GM23338 (cell line): ENCODE data around the gene SLC4A2. TPM values are rescaled to one million over a fixed set of nuclear protein-coding genes. Genes with fewer than 3 reads are reported as not detected.

Source experiments
- ATAC-seq: fragments of 200-7000 bp; cut with Tn5 transposase; 3 replicates; pipeline ENCODE4 v1.9.1; 2020
- DNase-seq: peaks from one replicate; pipeline ENCODE4 v3.0.0-alpha.2; 2015; ENCODE audit warnings: low spot score
- H2AFZ ChIP-seq: fragments of 200-600 bp; sonication (generic); 2 replicates; pipeline ENCODE4 v1.8.0; 2016; ENCODE audit warnings: antibody characterized with exemption, mild to moderate bottlenecking, moderate library complexity
- H3F3A ChIP-seq: fragments of 200-600 bp; sonication (generic); replicated peaks from 2 replicates; pipeline ENCODE4 v1.8.0; 2017; ENCODE audit warnings: antibody characterized with exemption, mixed run types, low read depth
- H3K27ac ChIP-seq: fragments of 200-600 bp; sonication (generic); 2 replicates; pipeline ENCODE4 v1.6.1; 2016; ENCODE audit warnings: low read depth
- H3K27me3 ChIP-seq: fragments of 200-600 bp; sonication (generic); 2 replicates; pipeline ENCODE4 v1.8.0; 2016; ENCODE audit warnings: mild to moderate bottlenecking, mixed run types, moderate library complexity; ENCODE audit not compliant: insufficient read depth
- H3K36me3 ChIP-seq: fragments of 200-600 bp; sonication (generic); 2 replicates; pipeline ENCODE4 v1.8.0; 2016; ENCODE audit warnings: mild to moderate bottlenecking; ENCODE audit not compliant: insufficient read depth
- H3K4me1 ChIP-seq: fragments of 200-600 bp; sonication (generic); 2 replicates; pipeline ENCODE4 v1.8.0; 2016; ENCODE audit warnings: mild to moderate bottlenecking, moderate library complexity; ENCODE audit not compliant: insufficient read depth
- H3K4me2 ChIP-seq: fragments of 200-600 bp; sonication (generic); 2 replicates; pipeline ENCODE4 v1.7.1; 2017; ENCODE audit warnings: mixed run types
- H3K4me3 ChIP-seq: fragments of 200-600 bp; sonication (generic); 2 replicates; pipeline ENCODE4 v1.6.1; 2016; ENCODE audit warnings: mixed run types
- H3K79me2 ChIP-seq: fragments of 200-600 bp; sonication (generic); replicated peaks from 2 replicates; pipeline ENCODE4 v1.8.0; 2017; ENCODE audit warnings: mild to moderate bottlenecking; ENCODE audit not compliant: insufficient read depth
- H3K9me2 ChIP-seq: fragments of 200-600 bp; sonication (generic); 2 replicates; pipeline ENCODE4 v1.8.0; 2017; ENCODE audit not compliant: insufficient read depth
- H4K20me1 ChIP-seq: fragments of 200-600 bp; sonication (generic); replicated peaks from 2 replicates; pipeline ENCODE4 v1.8.0; 2017; ENCODE audit warnings: mild to moderate bottlenecking; ENCODE audit not compliant: insufficient read depth
- H3K27ac Mint-ChIP-seq: 2 replicates; pipeline ENCODE4 v1.8.0; 2020; ENCODE audit warnings: inconsistent platforms, mild to moderate bottlenecking, moderate library complexity, mixed read lengths
- H3K27me3 Mint-ChIP-seq: 3 replicates; pipeline ENCODE4 v1.8.0; 2022; ENCODE audit warnings: low read depth, mild to moderate bottlenecking, moderate library complexity, mixed read lengths, inconsistent platforms; ENCODE audit not compliant: insufficient read depth, poor library complexity
- H3K36me3 Mint-ChIP-seq: 3 replicates; pipeline ENCODE4 v1.8.0; 2021; ENCODE audit warnings: low read depth, mild to moderate bottlenecking, inconsistent platforms, moderate library complexity, mixed read lengths
- H3K4me1 Mint-ChIP-seq: 3 replicates; pipeline ENCODE4 v1.8.0; 2020; ENCODE audit warnings: mild to moderate bottlenecking, inconsistent platforms, mixed read lengths
- H3K4me3 Mint-ChIP-seq: 3 replicates; pipeline ENCODE4 v1.8.0; 2021; ENCODE audit warnings: moderate library complexity, mild to moderate bottlenecking, inconsistent platforms, mixed read lengths
- H3K9me3 Mint-ChIP-seq: 3 replicates; pipeline ENCODE4 v1.8.0; 2020; ENCODE audit warnings: moderate library complexity, mild to moderate bottlenecking, inconsistent platforms, mixed read lengths
- CREB1 ChIP-seq: fragments of 250-450 bp; sonication (Bioruptor Pico); IDR thresholded peaks from 2 replicates; pipeline ENCODE4 v1.5.0; 2020; ENCODE audit warnings: low read depth, mild to moderate bottlenecking, moderate library complexity
- ETS1 ChIP-seq: IDR thresholded peaks from 2 replicates; pipeline ENCODE4 v1.6.1; 2016; ENCODE audit warnings: antibody characterized with exemption
- EZH2 ChIP-seq: fragments of 200-600 bp; sonication (generic); IDR thresholded peaks from one replicate; pipeline ENCODE4 v1.8.0; 2017; ENCODE audit warnings: antibody characterized with exemption, mild to moderate bottlenecking, low read depth; ENCODE audit not compliant: unreplicated experiment
- EZH2phosphoT487 ChIP-seq: fragments of 200-600 bp; sonication (generic); IDR thresholded peaks from one replicate; pipeline ENCODE4 v1.8.1; 2018; ENCODE audit warnings: antibody characterized with exemption; ENCODE audit not compliant: unreplicated experiment
- JUNB ChIP-seq: IDR thresholded peaks from one replicate; pipeline ENCODE4 v1.6.1; 2016; ENCODE audit warnings: antibody characterized with exemption; ENCODE audit not compliant: unreplicated experiment
- POLR2AphosphoS5 ChIP-seq: IDR thresholded peaks from 2 replicates; pipeline ENCODE4 v1.6.1; 2016; ENCODE audit warnings: antibody characterized with exemption, low read depth
- REST ChIP-seq: IDR thresholded peaks from one replicate; pipeline ENCODE4 v1.6.1; 2018; ENCODE audit warnings: antibody characterized with exemption; ENCODE audit not compliant: unreplicated experiment
- ZNF114 ChIP-seq: fragments of 250-450 bp; sonication (Bioruptor Pico); IDR thresholded peaks from 2 replicates; pipeline ENCODE4 v1.5.0; 2020; ENCODE audit warnings: mild to moderate bottlenecking, moderate library complexity
- polyA plus RNA-seq: library from polyadenylated mRNA; unstranded; fragments of >200 nt; fragmentation: Nextera tagmentation; extraction: Ambion mirVana; gene quantifications from 2 replicates; pipeline ENCODE4 v1.2.1, GENCODE V29; 2016
- total RNA-seq: library from RNA; depleted of rRNA; stranded (reverse); fragments of >200 nt; shearing (Covaris generic); gene quantifications from 2 replicates; pipeline ENCODE4 v1.2.3, GENCODE V29; 2014
- TF ChIP-seq, protein P1 (sequence below), 2 experiments: fragments of 200-600 bp in 1 of 2; sonication (generic) in 1 of 2; conservative IDR thresholded peaks; 2 replicates each; pipeline versions ENCODE4 v1.5.1 to v1.6.1; 2016 to 2017; ENCODE audit warnings: antibody characterized with exemption in 2 of 2, low read depth in 2 of 2, mild to moderate bottlenecking in 2 of 2, moderate library complexity in 1 of 2
- TF ChIP-seq, protein P2 (sequence below): fragments of 250-450 bp; sonication (Bioruptor Pico); IDR thresholded peaks from 2 replicates; pipeline ENCODE4 v1.5.0; 2020; ENCODE audit warnings: mild to moderate bottlenecking, moderate library complexity

Gene SLC4A2
- total and polyA plus RNA-seq, 2 experiments from 2014 or later, result 64.8 to 106 TPM

- TF ChIP-seq, protein P1, sequence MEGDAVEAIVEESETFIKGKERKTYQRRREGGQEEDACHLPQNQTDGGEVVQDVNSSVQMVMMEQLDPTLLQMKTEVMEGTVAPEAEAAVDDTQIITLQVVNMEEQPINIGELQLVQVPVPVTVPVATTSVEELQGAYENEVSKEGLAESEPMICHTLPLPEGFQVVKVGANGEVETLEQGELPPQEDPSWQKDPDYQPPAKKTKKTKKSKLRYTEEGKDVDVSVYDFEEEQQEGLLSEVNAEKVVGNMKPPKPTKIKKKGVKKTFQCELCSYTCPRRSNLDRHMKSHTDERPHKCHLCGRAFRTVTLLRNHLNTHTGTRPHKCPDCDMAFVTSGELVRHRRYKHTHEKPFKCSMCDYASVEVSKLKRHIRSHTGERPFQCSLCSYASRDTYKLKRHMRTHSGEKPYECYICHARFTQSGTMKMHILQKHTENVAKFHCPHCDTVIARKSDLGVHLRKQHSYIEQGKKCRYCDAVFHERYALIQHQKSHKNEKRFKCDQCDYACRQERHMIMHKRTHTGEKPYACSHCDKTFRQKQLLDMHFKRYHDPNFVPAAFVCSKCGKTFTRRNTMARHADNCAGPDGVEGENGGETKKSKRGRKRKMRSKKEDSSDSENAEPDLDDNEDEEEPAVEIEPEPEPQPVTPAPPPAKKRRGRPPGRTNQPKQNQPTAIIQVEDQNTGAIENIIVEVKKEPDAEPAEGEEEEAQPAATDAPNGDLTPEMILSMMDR (conservative IDR thresholded peaks at IDR 0.05; ENCODE audit: low read depth in 2 of 2), result no peak
- TF ChIP-seq EZH2phosphoT487, result no peak
- TF ChIP-seq, protein P2, sequence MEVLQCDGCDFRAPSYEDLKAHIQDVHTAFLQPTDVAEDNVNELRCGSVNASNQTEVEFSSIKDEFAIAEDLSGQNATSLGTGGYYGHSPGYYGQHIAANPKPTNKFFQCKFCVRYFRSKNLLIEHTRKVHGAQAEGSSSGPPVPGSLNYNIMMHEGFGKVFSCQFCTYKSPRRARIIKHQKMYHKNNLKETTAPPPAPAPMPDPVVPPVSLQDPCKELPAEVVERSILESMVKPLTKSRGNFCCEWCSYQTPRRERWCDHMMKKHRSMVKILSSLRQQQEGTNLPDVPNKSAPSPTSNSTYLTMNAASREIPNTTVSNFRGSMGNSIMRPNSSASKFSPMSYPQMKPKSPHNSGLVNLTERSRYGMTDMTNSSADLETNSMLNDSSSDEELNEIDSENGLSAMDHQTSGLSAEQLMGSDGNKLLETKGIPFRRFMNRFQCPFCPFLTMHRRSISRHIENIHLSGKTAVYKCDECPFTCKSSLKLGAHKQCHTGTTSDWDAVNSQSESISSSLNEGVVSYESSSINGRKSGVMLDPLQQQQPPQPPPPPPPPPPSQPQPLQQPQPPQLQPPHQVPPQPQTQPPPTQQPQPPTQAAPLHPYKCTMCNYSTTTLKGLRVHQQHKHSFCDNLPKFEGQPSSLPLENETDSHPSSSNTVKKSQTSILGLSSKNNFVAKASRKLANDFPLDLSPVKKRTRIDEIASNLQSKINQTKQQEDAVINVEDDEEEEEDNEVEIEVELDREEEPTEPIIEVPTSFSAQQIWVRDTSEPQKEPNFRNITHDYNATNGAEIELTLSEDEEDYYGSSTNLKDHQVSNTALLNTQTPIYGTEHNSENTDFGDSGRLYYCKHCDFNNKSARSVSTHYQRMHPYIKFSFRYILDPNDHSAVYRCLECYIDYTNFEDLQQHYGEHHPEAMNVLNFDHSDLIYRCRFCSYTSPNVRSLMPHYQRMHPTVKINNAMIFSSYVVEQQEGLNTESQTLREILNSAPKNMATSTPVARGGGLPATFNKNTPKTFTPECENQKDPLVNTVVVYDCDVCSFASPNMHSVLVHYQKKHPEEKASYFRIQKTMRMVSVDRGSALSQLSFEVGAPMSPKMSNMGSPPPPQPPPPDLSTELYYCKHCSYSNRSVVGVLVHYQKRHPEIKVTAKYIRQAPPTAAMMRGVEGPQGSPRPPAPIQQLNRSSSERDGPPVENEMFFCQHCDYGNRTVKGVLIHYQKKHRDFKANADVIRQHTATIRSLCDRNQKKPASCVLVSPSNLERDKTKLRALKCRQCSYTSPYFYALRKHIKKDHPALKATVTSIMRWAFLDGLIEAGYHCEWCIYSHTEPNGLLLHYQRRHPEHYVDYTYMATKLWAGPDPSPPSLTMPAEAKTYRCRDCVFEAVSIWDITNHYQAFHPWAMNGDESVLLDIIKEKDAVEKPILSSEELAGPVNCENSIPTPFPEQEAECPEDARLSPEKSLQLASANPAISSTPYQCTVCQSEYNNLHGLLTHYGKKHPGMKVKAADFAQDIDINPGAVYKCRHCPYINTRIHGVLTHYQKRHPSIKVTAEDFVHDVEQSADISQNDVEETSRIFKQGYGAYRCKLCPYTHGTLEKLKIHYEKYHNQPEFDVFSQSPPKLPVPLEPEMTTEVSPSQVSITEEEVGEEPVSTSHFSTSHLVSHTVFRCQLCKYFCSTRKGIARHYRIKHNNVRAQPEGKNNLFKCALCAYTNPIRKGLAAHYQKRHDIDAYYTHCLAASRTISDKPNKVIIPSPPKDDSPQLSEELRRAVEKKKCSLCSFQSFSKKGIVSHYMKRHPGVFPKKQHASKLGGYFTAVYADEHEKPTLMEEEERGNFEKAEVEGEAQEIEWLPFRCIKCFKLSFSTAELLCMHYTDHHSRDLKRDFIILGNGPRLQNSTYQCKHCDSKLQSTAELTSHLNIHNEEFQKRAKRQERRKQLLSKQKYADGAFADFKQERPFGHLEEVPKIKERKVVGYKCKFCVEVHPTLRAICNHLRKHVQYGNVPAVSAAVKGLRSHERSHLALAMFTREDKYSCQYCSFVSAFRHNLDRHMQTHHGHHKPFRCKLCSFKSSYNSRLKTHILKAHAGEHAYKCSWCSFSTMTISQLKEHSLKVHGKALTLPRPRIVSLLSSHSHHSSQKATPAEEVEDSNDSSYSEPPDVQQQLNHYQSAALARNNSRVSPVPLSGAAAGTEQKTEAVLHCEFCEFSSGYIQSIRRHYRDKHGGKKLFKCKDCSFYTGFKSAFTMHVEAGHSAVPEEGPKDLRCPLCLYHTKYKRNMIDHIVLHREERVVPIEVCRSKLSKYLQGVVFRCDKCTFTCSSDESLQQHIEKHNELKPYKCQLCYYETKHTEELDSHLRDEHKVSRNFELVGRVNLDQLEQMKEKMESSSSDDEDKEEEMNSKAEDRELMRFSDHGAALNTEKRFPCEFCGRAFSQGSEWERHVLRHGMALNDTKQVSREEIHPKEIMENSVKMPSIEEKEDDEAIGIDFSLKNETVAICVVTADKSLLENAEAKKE (CRISPR knock-in tag), result no peak
Measured at GRCh38 chr7:151014950-151015349, 44.4 kb upstream of the SLC4A2 start (continued).

DNA sequence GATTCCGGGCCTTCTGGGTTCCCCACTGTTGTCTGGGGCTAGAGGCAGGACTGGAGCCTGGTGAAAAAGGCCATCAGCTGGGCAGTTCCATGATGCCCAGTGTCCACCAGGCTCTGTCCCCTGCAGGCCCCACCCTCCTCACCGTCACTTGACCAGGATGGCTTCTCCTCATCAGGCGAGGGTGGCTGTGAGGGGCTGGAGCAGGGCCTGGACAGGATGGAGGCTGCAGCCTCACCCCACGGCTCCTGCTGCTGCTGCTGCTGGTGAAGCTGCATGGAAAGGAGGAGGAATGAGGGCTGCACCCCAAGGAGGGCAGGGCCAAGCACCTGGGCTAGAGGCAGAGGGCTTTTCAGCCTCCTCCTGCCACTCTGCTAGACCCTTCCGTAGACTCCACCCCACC is 43.4 kb upstream of the SLC4A2 start:
- H3K4me1 Mint-ChIP-seq, result peaks cover 40% of the 10 kb centered on the region
- TF ChIP-seq POLR2AphosphoS5 (no peak), ETS1 (no peak), EZH2 (no peak), ZNF114 (no peak), EZH2phosphoT487 (no peak), CREB1 (CRISPR knock-in tag) (no peak), JUNB (no peak), REST (no peak)
- TF ChIP-seq, protein P1 (conservative IDR thresholded peaks at IDR 0.05; ENCODE audit: low read depth in 2 of 2), result no peak

More for the DNA sequence above, 43.4 kb upstream of the SLC4A2 start:
- Histone ChIP-seq H3K27me3 (peaks cover 59% of the 10 kb centered on the region), H4K20me1 (no peaks in the 10 kb centered on the region), H3K4me3 (no peak overlapping the region), H2AFZ (no peak overlapping the region), H3K27ac (no peak overlapping the region), H3K4me1 (peaks cover 20% of the 10 kb centered on the region), H3K4me2 (no peak overlapping the region), H3F3A (peaks cover 9% of the 10 kb centered on the region; the same call in 1 of the 2 replicates), H3K79me2 (no peaks in the 10 kb centered on the region), H3K9me2 (no peaks in the 10 kb centered on the region), H3K36me3 (no peaks in the 10 kb centered on the region; the same call in 1 of the 2 replicates)
- ATAC-seq (no peak), DNase-seq (no peak)
- no peak overlapping the region for H3K27ac Mint-ChIP-seq
- peaks cover 11% of the 10 kb centered on the region for H3K36me3 Mint-ChIP-seq
- H3K27me3 Mint-ChIP-seq, result peaks cover 65% of the 10 kb centered on the region
- peaks cover 4% of the 10 kb centered on the region; the same call in 2 of the 3 replicates for H3K9me3 Mint-ChIP-seq
- H3K4me3 Mint-ChIP-seq, result no peak overlapping the region
